HG02759 (cell line): Measurements from ENCODE around the gene CSF3R.
"Not testable (repeated sequence)": the region's sequence is repeated elsewhere in the genome, so short reads cannot be mapped to it uniquely, and the experiment has no call there.

ENCODE experiments used
- ATAC-seq: cut with Tn5 transposase; IDR thresholded peaks from one replicate; pipeline ENCODE4 v1.9.1; 2021; ENCODE audit warnings: mild to moderate bottlenecking, moderate library complexity; ENCODE audit not compliant: unreplicated experiment

The CSF3R gene

DNA sequence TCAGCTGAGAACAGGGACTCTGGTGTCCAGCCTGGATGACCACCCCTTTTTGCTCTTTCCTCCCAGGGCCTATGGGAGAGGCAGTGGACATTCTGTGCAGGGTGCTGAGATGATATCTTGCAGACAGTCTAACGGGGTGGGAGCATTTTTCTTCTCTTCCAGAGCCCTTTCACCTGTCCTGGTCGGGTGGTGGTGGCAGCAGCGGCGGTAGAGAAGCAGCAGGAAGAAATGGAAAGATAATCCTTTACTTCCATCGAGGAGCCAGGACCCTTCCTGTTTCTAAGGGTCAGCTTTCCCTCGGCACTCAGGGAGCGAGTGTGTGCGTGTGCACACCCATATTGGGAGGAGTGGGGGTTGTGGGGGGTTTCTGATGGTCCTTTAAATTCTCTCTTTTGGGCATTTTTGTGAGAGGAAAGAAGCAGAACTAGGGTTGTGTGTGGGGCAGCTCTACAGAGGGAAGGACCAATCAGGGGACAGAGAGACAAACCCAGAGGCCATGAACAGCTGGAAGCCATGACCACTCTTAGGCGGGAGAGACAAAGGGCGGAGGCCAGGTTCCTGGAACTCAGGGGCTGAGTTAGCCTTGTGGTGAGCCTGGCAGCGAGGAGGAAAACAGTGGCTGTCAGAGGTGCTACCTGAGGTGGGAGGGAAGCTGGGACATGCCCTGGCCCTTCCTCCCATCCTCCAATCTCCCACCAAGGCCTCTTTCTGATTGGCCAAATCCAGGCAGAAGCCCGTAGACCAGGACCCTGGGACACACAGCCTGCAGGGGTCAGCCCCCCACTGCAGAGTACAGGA, 31.2 kb upstream of the CSF3R start:
- ATAC-seq, result no peak

DNA sequence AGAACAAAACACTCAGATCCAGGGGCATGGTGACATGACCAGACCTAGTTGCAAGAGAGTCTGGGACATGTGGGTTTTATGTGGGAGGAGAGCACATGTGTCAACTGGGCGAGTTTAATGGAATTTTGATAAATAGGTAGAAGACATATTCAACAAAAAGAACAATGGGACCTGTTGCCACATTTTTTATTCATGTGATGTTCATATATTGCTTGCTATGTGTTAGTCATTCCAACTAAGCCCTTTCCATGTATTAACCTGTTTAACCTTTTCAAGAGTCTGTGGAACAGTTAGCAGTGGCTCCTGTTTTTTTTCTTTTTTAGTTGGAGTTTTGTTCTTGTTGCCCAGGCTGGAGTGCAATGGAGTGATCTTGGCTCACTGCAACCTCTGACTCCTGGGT, 30.1 kb upstream of the CSF3R start:
- ATAC-seq, result no peak

DNA sequence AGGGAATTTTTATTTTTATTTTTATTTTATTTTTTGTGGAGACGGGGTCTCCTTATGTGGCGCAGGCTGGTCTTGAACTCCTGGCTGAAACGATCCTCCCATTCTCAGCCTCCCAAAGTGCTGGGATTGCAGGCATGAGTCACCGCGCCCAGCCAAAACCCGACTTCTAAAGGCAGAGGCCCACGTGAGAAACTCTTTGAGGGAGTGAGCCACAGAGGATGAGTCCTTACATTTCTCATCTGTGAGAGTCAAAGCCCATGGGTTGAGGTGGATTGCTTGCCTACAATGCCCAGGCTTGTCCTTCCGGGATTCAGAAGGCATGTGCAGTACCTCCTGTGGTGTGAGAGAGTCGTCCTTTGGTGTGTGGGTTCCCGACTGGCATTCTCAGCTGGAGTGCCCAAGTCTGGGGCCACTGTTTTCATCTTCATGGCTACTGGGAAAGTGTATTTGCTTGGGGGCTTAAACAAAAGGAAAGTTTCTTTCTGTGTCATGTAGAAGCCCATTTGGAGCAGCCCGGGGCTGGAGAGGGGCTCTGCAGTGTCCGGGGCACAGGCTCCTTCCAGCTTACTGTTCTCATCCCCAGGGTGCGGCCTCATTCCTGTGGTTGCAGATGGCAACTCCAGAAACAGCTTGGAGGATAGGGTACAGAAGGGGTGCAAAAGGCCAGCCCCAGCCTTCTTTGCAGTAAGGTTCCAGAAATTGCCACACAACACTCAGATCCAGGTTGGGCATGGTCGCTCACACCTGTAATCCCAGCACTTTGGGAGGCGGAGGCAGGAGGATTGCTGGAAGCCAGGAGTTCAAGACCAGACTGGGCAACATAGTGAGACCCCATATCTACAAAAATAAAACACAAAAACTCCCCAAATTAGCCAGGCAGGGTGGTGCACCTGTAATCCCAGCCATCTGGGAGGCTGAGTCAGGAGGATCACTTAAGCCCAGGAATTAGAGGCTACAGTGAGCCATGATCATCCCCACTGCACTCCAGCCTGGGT, 29.4 kb upstream of the CSF3R start:
- ATAC-seq, result no peak

DNA sequence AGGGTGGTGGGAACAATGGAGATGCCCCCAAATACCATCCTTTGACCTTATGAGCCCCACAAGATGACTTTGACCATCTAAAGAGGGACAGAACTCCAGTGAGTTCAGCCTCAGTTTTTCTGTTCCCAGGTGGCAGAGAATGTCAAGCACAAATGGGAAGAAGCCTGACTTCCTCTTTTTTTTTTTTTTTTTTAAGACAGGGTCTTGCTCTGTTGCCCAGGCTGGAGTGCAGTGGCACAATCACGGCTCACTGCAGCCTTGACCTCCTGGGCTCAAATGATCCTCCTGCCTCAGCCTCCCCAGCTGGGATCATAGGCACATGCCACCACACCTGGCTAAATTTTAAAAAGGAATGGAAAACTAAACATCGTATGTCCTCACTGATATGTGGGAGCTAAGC, 28.5 kb upstream of the CSF3R start:
- ATAC-seq, result not testable (repeated sequence)

DNA sequence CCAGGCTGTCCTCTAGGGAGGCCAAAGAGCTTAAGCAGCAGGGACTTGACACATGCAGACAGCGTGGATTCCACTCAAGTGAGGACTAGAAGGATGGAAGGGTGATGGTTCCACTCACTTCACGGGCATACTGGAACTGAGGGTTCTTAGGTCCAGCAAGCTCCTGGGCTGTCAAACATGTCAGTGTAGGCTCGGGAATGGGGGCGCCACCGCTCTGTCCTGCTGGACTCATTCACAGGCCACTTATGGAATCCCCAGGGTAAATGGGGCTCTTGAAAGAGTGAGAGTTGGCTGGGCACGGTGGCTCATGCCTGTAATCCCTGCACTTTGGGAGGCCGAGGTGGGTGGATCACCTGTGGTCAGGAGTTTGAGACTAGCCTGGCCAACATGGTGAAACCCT, 27.7 kb upstream of the CSF3R start:
- no peak for ATAC-seq

DNA sequence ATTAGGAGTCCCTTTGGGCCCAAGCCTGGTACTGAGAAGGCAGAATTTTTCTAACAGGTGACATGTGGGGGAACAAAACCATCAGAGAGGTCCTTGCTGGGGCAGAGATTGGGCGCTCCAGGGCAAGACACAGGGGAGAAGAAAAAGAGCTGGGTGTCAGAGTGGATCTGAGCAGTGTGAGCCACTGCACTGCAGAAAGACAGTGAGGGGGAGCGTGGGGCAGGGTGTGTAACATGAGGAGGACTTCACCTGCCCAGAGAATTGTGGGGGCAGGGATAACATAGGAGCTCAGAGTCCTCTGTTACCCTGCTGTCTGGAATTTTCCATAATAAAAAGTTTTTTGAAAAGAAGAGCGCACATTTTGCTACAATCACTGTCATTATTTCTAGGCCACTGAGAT, 25.5 kb upstream of the CSF3R start:
- no peak for ATAC-seq

DNA sequence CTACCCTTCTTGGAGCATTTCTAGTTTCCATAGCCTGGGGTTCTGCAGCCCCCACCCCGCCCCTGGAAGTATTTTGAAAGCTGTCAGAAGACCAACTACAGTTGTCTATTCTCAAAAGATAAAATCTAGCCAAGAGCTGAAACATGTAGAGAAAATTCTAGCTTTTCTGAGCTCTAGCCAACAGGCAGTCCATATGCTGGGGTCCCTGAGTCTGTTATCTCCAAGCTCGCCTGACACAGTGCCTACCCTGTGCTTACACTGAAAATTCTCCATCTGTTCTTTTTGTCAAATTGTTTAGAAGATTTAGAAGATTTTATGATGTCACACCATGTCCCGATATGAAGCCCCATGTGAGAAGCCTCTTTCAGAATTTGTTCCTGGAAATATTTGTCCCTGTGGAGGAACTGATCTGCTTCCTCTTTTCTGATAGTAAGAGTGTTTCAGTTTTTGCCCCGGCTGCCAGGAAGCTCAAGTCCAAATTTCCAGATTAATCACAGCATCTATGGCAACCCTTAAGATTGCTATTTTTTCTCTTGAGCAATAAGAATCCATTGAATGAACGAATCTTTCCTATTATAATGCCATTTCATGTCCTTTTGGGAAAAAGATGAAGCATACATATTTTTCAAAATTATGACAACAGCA, 23.7 kb upstream of the CSF3R start:
- ATAC-seq, result no peak

DNA sequence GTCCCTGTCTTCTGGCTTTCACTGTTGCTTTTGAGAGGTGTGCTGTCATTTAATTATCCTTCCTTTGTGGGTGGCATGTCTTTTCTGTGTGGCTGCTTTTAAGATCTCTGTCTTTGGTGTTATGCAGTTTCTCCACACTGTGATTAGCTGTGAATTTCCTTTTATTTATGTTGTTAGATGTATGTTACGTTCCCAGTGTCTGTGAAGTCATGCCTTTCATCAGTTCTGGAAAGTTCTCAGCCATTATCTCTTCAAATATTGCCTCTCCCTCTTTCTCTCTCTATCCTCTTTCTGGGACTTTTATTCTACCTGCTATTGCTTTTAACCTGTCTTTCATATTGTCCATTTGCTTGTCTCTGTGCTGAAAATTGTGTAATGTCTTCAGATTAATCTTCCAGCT, 21.0 kb upstream of the CSF3R start:
- no peak for ATAC-seq

DNA sequence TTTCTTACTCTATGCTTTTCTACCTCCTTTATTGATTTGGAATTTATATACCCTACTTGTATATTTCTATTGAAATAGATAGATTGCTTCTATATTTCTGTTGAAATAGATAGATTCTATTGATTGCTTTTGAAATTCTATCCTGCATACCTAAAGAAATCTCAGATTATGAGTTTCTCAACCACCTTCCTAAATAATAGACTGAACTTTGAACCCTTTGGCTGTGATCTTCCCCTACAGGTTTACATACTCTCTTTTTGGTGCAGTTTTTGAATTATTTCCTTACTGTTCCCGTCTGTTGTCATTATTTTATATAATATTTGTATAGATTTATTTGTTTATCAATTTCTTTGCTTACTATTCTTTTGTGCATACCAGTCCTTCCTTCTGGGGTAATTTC, 20.4 kb upstream of the CSF3R start:
- ATAC-seq, result no peak

DNA sequence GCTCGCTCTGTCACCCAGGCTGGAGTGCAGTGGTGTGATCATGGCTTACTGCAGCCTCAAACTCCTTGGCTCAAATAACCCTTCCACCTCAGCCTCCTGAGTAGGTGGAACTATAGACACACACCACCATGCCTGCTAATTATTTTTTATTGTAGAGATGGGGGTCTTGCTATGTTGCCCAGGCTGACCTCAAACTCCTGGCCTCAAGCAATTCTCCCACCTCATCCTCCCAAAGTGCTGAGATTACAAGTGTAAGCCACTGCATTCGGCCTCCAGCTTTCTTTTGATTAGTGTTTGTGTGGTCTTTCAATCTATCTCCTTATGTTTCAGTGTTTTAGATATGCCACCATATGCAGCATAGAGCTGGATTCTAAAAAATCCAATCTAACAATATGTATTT, 19.9 kb upstream of the CSF3R start:
- no peak for ATAC-seq

DNA sequence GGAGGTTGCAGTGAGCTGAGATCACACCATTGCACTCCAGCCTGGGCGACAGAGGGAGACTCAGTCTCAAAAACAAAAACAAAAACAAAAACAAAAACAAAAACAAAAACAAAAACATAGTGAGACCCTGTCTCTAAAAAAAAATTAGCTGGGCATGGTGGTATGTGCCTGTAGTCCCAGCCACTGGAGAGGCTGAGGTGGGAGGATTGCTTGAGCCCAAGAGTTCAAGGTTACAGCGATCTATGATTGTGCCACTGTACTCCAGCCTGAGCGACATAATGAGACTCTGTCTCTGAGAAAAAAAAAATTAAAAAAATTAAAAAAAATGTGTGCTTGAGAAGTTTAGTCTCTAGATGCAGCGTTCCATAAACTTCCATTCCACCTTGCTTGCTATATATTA, 19.2 kb upstream of the CSF3R start:
- ATAC-seq, result not testable (repeated sequence)

DNA sequence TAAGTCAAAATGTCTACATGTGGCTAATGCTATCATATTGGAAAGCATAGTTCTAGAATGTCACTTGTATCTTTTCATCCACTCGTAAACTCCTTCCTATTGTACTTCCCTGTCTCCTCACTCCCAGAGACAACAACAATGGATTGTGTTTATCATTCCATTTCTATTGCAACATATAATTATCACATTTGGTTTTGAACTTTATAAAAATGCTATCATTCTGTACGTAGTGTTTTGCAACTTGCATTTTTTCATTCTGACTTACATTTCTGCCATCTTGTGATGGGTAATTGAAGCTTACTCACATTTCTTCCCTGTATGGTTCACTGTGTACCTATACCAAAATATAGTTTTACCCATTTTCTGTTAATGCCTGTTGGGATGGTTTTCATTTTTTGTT, 14.5 kb upstream of the CSF3R start:
- ATAC-seq, result no peak

DNA sequence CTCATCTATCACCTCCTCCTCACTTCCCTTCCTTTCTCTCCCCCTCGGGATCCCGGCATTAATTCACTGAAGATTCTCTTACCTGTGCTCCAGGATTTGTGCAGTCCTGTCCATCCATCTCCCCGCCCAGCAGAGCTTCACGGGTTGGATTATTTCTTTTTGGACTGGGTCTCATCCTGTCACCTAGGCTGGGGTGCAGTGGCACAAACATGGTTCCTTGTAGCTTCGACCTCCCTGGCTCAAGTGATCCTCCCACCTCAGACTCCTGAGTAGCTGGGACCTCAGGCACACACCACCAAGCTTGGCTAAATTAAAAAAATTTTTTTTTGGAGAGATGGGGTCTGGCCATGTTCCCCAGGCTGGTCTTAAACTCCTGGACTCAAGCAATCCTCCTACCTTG, 12.3 kb upstream of the CSF3R start:
- ATAC-seq, result no peak

DNA sequence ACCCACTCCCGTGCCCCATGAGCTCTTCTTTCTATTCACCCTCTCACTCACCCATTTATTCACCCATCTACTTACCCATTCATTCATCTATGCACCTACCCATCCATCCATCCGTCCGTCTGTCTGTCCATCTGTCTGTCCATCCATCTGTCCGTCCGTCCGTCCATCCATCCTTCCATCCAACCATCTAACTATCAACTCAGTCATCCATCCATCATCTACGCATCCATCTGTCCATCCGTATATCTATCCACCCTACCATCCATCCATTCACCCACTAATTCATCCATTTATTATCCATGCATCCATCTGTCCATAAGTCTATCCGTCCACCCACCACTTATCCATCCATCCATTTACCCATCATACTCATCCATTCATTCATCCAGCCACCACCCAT, 10.8 kb upstream of the CSF3R start:
- no peak for ATAC-seq

DNA sequence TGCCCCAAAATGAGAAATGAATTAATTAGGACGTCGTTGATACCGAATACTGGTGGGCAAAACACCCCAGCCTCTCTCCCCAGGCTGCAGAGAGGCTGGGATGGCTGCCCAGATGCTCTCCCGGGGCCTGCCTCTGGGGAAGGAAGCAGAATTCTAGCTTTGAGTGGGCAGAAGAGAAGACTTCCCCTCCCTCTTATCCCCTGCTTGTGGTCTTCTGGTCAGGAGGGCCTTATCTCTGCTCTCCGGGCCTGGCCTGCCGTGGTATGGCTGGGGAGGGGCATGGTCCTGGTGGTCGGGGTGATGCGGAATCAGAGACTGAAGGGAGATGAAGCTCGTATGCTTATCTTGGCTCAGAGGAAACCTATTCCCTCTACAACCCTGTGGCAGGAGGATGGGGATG, 9.8 kb upstream of the CSF3R start:
- ATAC-seq, result no peak

DNA sequence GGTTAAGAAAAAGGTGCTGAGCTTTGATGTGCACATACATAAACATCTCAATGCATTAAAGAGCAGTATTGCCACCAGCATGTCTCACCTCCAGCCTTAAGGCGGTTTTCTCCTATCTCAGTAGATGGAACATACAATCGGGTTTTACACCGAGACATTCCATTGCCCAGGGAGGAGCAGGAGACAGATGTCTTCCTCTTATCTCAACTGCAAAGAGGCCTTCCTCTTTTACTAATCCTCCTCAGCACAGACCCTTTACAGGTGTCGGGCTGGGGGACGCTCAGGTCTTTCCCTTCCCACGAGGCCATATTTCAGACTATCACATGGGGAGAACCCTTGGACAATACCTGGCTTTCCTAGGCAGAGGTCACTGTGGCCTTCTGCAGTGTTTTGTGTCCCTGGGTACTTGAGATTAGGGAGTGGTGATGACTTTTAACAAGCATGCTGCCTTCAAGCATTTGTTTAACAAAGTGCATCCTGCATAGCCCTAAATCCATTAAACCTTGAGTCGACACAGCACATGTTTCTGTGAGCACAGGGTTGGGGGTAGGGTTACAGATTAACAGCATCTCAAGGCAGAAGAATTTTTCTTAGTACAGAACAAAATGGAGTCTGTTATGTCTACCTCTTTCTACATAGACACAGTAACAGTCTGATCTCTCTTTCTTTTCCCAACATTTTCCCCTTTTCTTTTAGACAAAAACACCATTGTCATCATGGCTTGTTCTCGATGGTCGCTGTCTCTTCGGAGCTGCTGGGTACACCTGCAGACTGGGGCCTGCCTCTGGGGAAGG, 6.7 kb upstream of the CSF3R start:
- not testable (repeated sequence) for ATAC-seq

DNA sequence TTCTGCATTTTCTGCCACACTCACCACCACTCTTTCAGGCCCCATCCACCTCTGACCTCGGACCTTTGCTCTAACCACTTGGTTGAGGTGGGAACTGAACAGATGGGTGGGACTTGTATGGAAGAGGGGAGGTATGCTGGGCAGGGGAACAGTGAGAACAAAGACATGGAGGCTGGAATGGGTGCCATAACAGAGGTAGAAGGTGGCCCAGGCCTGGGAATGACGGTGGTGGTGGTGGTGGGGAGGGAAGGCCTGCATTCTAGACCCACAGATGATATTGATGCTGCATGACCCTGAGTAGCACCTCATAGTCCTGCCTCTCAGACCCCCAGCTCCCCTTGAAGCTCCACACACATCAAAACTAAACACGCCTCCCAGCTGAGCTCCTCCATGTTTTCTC, 5.2 kb upstream of the CSF3R start:
- no peak for ATAC-seq

DNA sequence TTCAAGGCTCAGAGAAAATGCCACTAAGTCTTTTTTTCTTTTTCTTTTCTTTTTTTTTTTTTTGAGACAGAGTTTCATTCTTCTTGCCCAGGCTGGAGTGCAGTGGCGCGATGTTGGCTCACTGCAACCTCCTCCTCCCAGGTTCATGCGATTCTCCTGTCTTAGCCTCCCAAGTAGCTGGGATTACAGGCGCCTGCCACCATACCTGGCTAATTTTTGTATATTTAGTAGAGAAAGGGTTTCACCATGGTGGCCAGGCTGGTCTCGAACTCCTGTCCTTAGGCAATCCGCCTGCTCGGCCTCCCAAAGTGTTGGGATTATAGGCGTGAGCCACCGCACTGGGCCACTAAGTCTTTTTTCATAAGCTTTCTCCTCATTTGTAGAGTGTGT, 4.6 kb upstream of the CSF3R start:
- not testable (repeated sequence) for ATAC-seq

DNA sequence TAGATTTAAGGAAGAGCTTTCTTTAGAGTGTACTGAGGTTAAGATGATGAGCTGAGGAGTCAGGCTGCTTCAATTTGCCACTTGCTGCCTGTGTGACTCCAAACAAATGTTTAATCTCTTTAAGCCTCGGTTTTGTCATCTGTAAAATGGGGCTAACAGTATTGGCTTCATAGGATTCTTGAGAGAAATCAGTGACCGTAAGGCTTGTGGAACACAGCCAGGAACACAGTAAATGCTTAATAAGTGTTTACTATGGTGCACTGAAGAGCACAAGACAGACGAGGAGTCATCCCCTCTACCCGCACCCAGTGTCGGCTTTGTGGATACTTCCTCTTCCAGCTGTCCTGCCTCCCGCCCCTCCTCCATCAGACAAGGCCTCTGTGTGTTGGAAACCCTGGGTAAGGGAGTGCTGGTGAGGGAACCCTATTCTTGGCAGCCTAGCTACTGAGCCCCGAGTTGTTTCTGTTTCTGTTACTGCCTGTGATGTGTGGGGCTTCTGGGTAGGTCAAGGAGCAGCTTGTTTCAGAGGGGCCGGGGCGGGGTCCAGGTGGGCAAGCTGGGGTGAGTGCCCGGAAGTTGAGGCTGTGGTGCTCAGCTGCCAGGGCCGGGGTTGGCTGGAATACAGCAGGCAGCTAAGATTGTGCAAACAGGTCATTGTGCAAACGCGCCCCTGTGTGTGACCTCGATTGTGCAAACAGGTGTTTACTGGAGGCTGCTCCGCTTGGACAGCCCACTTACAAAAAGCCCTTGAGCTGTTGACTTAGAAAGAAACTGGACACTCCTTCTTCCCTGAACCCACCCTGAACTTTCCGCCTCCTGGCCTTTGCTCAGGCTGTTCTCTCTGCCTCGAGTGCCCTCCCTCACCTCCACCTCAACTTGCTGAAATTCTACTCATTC, 4.0 kb upstream of the CSF3R start:
- no peak for ATAC-seq

DNA sequence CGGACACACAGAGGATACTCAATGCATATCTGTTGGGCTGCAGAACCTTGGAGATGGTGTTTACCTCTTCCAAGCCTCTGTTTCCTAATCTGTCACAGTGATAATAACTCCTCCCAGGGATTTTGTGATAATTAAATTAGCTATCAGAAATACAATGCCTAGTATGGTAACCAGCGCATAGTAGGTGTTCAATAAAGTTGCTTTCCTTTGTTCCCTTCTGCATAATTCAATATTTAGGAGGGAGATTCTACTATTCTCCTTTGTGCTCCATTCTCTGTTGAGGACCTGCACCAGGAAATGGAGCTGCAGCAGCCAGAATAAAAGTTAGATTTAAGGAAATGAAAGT, 3.4 kb upstream of the CSF3R start:
- no peak for ATAC-seq
